ENCODE data around the gene ATP13A1.

GRCh38 chr19:19624032-19624570, 39.4 kb downstream of the ATP13A1 start:
- no peak for TF ChIP-seq CTCF (IDR thresholded peaks at IDR 0.05)
- TF ChIP-seq POLR2A (IDR thresholded peaks at IDR 0.05), result no peak
